ENCODE results near the gene MRPS5.

The MRPS5 gene

DNA sequence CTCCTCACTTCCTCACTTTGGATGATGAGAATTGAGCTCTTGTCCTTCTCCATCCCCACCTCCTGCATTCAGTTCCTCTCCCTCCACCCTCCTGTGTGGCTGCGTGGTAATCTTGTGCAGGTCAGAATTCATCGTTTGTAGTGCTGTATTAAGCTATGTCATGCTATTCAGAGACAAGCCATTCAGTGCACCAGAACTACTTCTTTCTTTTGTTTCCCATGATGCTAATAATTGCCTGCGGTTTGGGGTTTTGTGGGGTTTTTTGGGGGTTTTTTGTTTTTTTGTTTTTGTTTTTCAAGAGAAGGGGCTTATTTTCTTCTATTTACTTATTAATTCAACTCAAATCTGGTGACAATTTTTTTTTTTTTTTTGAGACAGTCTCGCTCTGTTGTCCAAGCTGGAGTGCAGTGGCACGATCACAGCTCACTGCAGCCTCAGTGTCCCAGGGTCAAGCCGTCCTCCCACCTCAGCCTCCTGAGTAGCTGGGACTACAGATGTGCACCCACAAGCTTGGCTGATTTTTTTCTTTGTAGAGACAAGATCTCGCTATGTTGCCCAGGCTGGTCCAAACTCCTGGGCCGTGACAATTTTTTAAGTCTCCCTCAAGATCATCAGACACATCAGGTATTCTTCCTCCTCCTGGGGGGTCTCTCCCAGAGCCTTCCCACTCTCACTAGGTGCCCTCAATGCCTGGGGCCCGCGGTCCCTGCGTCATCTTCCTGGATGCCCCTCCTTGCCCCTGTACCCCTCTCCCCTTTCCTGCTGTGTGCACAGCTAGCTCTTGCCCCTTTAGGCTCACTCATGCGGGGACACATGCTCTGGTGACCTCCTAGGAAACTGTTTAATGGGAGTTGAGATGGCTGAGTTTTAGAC lies 58.3 kb downstream of the MRPS5 start:
- H3K4me1 ChIP-seq (ENCODE audit: control insufficient read depth, insufficient read depth, low read length): peaks cover 24% of the 10 kb centered on the region
- no peak overlapping the region for H3K9ac ChIP-seq (ENCODE audit: low read length)

DNA sequence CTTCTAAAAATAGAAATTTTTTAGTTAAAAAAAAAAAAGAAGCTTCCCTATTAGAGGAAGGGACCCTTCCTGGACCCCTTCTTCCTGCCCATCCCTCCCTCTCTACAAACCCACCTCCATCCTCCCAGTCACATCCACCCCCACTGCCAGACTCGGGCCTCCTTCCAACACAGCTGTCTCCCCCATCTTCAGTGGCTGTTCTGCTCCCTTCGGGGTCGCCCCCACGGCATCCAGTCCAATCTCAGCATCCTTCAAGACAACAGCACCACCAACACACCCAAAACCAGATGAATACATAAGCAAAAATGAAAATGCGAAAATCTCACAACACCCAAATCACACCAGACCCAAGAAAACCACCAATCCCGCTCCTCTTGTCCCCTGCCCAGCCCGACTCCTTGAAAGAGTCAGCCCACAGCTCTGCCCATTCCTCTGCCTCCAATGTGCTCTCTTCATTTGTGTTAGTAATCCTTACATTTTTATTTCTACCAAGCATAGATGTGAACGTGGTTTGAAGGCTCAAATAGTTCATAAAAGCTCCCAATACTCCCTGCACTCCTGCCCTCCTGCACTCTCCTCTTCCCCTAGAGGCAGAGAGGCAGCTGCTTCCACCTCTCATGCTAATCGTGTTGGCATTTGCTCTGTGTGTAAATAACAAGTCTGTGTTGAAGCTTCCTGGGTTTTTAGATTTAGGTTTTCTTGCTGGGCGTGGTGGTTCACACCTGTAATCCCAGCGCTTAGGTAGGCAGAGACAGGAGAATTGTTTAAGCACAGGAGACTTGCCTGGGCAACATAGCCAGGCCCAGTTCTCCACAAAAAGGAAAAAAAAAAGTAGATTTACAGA lies 59.1 kb downstream of the MRPS5 start:
- Histone ChIP-seq H3K27me3 (ENCODE audit: control insufficient read depth, insufficient read depth, low read length) (peaks cover 19% of the 10 kb centered on the region), H3K4me1 (ENCODE audit: control insufficient read depth, insufficient read depth, low read length) (peaks cover 24% of the 10 kb centered on the region), H3K9me3 (ENCODE audit: control insufficient read depth, low read length) (no peaks in the 10 kb centered on the region), H3K36me3 (ENCODE audit: control insufficient read depth, insufficient read depth, low read length) (no peaks in the 10 kb centered on the region), H3K9ac (ENCODE audit: low read length) (no peak overlapping the region), H3K4me3 (ENCODE audit: low read length) (no peak overlapping the region)

More for the DNA sequence above, 58.3 kb downstream of the MRPS5 start:
- Histone ChIP-seq H3K4me3 (ENCODE audit: low read length) (no peak overlapping the region), H3K27me3 (ENCODE audit: control insufficient read depth, insufficient read depth, low read length) (peaks cover 13% of the 10 kb centered on the region), H3K36me3 (ENCODE audit: control insufficient read depth, insufficient read depth, low read length) (no peaks in the 10 kb centered on the region), H3K9me3 (ENCODE audit: control insufficient read depth, low read length) (no peaks in the 10 kb centered on the region)

DNA sequence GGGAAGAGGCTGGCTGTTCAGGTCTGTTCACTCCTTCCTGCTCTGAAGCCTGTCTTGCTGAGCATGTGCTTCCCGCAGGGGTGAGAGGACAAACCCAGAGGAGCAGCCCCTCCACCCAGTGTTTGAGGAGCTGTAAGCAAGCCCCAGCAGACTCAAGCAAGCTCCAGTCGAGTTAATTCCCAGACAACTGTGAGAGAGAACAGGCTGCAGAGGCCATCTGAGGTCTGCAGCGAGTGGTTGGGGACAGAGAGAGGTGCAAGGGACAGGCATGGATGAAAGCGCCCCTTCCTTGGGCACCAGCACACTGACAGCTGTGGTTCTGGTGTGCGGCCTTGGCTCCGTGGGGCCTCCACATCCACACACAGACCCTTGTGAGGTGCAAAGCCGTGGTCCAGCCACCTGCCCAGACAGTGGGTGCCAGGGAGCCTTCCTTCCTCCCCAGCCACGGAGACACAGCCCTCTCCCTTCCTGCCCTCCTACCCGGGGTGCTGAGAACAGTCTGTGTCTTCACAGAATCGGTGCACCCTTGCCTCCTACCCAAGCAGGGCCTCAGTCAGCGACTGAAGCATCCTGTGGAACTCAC lies 59.9 kb downstream of the MRPS5 start:
- Histone ChIP-seq H3K4me3 (ENCODE audit: low read length) (no peak overlapping the region), H3K27me3 (ENCODE audit: control insufficient read depth, insufficient read depth, low read length) (peaks cover 27% of the 10 kb centered on the region), H3K36me3 (ENCODE audit: control insufficient read depth, insufficient read depth, low read length) (no peaks in the 10 kb centered on the region), H3K9me3 (ENCODE audit: control insufficient read depth, low read length) (no peaks in the 10 kb centered on the region), H3K9ac (ENCODE audit: low read length) (no peak overlapping the region), H3K4me1 (ENCODE audit: control insufficient read depth, insufficient read depth, low read length) (peaks cover 24% of the 10 kb centered on the region)

DNA sequence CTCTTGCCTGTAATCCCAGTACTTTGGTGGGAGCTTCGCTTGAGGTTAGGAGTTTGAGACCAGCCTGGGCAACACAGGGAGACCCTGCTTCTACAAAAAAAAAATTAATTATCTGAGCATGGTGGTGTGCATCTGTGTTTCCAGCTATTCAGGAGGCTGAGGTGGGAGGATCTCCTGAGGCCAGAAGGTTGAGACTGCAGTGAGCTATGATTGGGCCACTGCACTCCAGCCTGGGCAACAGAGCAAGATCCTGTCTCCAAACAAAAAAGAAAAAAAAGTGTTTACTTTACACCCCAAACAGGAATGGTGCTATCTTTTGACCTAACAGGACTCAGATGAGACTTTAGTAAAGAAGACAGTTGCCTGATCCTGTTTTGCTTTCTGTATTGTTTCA lies 60.5 kb downstream of the MRPS5 start:
- H3K4me1 ChIP-seq (ENCODE audit: control insufficient read depth, insufficient read depth, low read length): peaks cover 24% of the 10 kb centered on the region
- H3K9ac ChIP-seq (ENCODE audit: low read length): no peak overlapping the region
- no peaks in the 10 kb centered on the region for H3K9me3 ChIP-seq (ENCODE audit: control insufficient read depth, low read length)
- no peak overlapping the region for H3K4me3 ChIP-seq (ENCODE audit: low read length)
- peaks cover 27% of the 10 kb centered on the region for H3K27me3 ChIP-seq (ENCODE audit: control insufficient read depth, insufficient read depth, low read length)
- H3K36me3 ChIP-seq (ENCODE audit: control insufficient read depth, insufficient read depth, low read length): no peaks in the 10 kb centered on the region

DNA sequence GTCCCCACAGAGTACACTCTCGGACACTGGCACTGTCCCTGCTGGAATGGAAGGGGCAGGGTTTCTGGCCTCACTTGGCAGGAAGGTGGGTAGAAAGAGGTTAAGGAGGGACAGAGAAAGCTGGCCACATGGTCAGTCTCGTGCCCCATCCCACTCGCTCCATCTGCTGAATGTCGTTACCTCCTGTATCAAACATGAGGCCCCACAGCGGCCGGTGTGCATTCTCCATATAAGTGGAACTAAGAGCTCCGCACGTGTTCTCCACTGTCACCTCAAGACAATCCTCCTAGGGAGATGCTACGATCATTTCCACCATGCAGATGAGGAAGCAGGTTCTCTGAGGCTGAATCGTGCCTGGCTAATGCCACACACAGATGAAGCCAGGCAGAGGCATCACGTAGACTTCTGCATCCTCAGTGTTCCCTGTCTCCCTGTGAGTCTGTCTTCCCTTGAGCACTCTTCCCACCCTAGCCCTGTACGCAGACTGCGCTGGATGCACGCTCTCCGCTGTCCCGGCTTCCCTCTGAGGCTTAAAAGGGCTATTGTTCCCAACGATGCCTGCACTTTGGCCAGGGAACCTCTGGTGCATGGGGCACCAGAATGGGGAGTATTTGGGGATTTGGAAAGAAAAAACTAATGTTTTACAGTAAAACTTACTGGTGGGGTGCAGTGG lies 61.0 kb downstream of the MRPS5 start:
- Histone ChIP-seq H3K36me3 (ENCODE audit: control insufficient read depth, insufficient read depth, low read length) (no peaks in the 10 kb centered on the region), H3K9ac (ENCODE audit: low read length) (no peak overlapping the region), H3K4me3 (ENCODE audit: low read length) (no peak overlapping the region), H3K27me3 (ENCODE audit: control insufficient read depth, insufficient read depth, low read length) (peaks cover 28% of the 10 kb centered on the region), H3K4me1 (ENCODE audit: control insufficient read depth, insufficient read depth, low read length) (peaks cover 24% of the 10 kb centered on the region), H3K9me3 (ENCODE audit: control insufficient read depth, low read length) (no peaks in the 10 kb centered on the region)

DNA sequence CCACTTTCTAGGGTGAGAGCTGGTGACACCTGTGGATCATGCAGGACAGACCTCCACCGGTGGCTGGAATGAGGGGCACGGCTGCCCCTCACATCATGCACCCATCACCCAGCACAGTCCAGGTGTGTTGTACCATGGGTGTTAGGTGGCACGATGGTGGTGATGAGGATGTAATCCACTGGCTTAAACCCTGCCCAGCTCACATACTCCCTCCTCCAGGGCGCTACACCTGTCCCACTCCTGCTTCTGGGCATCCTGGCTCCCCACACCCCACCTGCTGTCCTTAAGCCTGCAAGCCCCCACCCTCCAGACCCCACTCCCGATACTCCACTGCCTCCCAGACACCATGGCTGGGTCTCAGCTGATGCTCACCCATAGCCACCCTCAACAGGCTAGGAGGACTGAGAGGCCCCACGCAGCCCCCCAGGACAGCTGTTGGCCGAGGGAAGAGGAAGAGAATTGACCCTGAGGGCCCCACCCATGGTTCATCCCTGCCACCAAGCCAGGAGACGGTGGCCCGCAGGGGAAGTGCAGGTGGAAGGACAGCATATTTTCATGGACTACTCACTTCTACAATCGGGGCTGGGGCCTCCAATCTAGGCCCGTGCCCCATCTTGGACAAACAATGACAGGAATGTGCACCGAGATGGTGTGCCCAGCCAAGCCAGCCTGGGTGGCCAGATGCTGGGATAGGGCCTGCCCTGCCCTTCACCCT lies 61.8 kb downstream of the MRPS5 start:
- Histone ChIP-seq H3K9ac (ENCODE audit: low read length) (no peak overlapping the region), H3K36me3 (ENCODE audit: control insufficient read depth, insufficient read depth, low read length) (no peaks in the 10 kb centered on the region), H3K9me3 (ENCODE audit: control insufficient read depth, low read length) (no peaks in the 10 kb centered on the region), H3K4me1 (ENCODE audit: control insufficient read depth, insufficient read depth, low read length) (peaks cover 24% of the 10 kb centered on the region), H3K27me3 (ENCODE audit: control insufficient read depth, insufficient read depth, low read length) (peaks cover 32% of the 10 kb centered on the region), H3K4me3 (ENCODE audit: low read length) (no peak overlapping the region)

DNA sequence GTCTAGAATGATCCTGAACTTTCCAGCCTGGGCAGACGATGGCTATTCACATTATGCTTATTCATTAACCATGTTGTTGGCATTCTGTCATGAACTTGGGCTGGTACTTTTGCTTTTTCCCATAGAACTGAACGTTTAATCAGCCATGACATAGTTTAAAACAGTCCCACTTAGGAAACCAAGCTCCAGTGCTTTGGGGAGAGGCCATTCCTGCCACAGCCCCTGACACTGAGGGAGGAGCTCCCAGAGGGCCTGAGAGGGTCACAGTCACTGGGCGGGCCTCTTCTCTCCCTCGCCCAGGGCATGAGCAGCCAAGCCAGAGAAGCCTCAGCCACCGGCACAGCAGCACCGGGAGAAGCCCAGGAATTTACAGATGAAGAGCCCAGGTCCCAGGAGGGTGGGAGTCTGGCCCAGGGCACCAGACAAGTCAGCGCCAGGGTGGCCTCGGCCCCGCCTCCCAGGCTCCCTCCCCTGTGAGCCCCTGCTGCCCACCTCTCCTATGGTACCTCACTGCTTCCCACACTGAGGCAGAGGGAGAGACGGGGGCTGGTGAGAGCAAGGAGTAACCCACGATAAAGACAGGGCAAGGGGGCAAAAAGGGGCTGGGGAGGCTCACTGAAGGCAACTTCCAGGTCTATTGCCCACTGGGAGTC lies 62.5 kb downstream of the MRPS5 start:
- Histone ChIP-seq H3K4me3 (ENCODE audit: low read length) (no peak overlapping the region), H3K9ac (ENCODE audit: low read length) (no peak overlapping the region), H3K27me3 (ENCODE audit: control insufficient read depth, insufficient read depth, low read length) (peaks cover 33% of the 10 kb centered on the region), H3K36me3 (ENCODE audit: control insufficient read depth, insufficient read depth, low read length) (no peaks in the 10 kb centered on the region), H3K9me3 (ENCODE audit: control insufficient read depth, low read length) (no peaks in the 10 kb centered on the region), H3K4me1 (ENCODE audit: control insufficient read depth, insufficient read depth, low read length) (peaks cover 24% of the 10 kb centered on the region)

DNA sequence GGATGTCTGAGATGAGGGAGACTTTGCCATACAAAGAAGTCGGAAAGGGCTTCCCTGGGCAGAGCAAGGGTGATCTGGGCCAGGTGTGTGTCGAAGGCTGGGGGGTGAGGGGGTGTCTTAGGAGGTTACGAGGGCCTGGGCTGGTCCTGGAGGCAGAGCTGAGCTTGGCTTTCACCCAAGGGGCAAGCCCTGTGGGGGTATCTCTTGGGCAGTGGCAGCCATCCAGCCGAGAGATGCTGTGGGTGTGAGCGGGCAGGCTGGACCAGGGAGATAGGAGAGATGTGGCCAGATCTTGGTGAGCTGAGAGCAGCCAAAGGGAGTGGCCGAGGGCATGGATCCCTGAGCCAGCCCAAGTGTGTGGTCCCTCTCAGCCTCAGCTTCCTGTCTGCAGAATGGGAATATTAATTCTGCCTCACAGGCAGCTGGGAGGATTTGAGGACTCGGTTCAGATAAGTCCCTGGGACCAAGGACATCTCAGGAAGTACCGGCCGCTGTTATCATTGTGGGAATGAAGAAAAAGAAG lies 63.1 kb downstream of the MRPS5 start:
- Histone ChIP-seq H3K4me1 (ENCODE audit: control insufficient read depth, insufficient read depth, low read length) (peaks cover 25% of the 10 kb centered on the region), H3K27me3 (ENCODE audit: control insufficient read depth, insufficient read depth, low read length) (peaks cover 36% of the 10 kb centered on the region), H3K36me3 (ENCODE audit: control insufficient read depth, insufficient read depth, low read length) (no peaks in the 10 kb centered on the region), H3K9me3 (ENCODE audit: control insufficient read depth, low read length) (no peaks in the 10 kb centered on the region), H3K9ac (ENCODE audit: low read length) (no peak overlapping the region), H3K4me3 (ENCODE audit: low read length) (no peak overlapping the region)

DNA sequence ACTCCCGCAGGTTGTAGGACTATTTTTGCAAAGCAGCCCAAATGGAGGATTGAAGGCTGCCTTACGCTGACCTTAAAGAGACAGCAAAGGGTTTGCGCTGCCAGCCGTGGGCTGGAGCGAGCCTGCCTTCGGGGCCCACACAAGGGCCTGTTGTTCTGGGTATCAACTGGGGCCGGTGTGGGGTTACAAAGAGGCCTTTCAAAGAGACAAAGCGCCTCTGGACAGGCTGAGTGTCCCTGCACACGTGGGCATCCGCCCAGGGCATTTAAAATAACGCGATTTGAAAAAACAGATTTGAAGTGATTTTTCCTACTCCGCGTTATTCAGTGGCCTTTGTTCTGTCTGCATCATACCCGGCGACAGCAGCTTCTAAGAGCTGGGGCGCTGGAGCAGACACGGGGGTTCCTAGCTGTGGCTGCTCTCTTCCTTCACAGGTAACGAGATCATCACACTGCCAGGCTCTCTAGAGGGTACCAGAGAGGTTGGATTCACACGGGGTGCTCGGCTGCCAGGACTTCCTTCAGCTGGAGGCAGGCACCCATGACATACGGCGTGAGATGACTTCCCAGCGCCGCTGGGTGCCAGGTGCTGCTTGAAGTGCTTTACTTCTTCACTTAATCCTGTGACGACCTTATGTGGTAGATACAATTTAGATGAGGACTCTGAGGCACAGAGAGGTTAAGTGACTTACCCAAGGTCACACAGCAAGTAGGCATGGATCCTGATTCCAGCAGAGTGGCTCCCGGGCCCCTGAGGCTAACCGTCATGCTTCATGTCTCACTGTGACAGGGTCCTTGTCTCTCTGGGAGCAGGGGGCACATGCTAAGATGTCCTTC lies 63.9 kb downstream of the MRPS5 start:
- no peak overlapping the region for H3K9ac ChIP-seq (ENCODE audit: low read length)

More for the DNA sequence above, 63.9 kb downstream of the MRPS5 start:
- H3K4me1 ChIP-seq (ENCODE audit: control insufficient read depth, insufficient read depth, low read length): peaks cover 29% of the 10 kb centered on the region
- no peak overlapping the region for H3K4me3 ChIP-seq (ENCODE audit: low read length)
- H3K9me3 ChIP-seq (ENCODE audit: control insufficient read depth, low read length): no peaks in the 10 kb centered on the region
- peaks cover 39% of the 10 kb centered on the region for H3K27me3 ChIP-seq (ENCODE audit: control insufficient read depth, insufficient read depth, low read length)
- H3K36me3 ChIP-seq (ENCODE audit: control insufficient read depth, insufficient read depth, low read length): no peaks in the 10 kb centered on the region

Data from mucosa of stomach (tissue), 1 donor.